A673 (cell line): ENCODE measurements around the gene DSCAM. TPM values are rescaled to one million over a fixed set of nuclear protein-coding genes. Genes with fewer than 3 reads are reported as not detected.

Experiments
- BruUV-seq: library from RNA; stranded (reverse); fragments of 400-500 nt; replicated peaks from 2 replicates; lab custom pipeline; 2021; lab: Mats Ljungman, UMichigan
- CTCF ChIA-PET: fragments of 300-600 bp; sonication (Branson Sonifier 250); formaldehyde crosslinking; loops from one replicate; lab custom pipeline; 2022; ENCODE audit warnings: antibody characterized with exemption; lab: Charles Lee
- POLR2A ChIA-PET: fragments of 300-600 bp; sonication (Branson Sonifier 250); formaldehyde crosslinking; loops from one replicate; lab custom pipeline; 2022; ENCODE audit warnings: antibody characterized with exemption; ENCODE audit not compliant: low non-redundant PET; lab: Charles Lee
- DNase-seq: peaks from one replicate; pipeline ENCODE4 v3.0.0-alpha.2; 2015; ENCODE audit warnings: low spot score
- H3K27ac ChIP-seq: fragments of 200-600 bp; sonication (generic); 2 replicates; pipeline ENCODE4 v1.5.1; 2016; ENCODE audit warnings: mixed run types, low read depth, mild to moderate bottlenecking, mixed read lengths, antibody characterized with exemption, low read length; ENCODE audit not compliant: poor library complexity, severe bottlenecking
- H3K27me3 ChIP-seq: fragments of 200-600 bp; sonication (generic); replicated peaks from 2 replicates; pipeline ENCODE4 v1.6.1; 2017; ENCODE audit warnings: mixed run types, low read depth, mild to moderate bottlenecking, mixed read lengths, antibody characterized with exemption, low read length; ENCODE audit not compliant: insufficient read depth, poor library complexity
- H3K36me3 ChIP-seq: fragments of 200-600 bp; sonication (generic); 2 replicates; pipeline ENCODE4 v1.6.1; 2016; ENCODE audit warnings: mixed run types, mild to moderate bottlenecking, mixed read lengths, antibody characterized with exemption, low read length; ENCODE audit not compliant: insufficient read depth, poor library complexity, severe bottlenecking
- H3K4me1 ChIP-seq: fragments of 200-600 bp; sonication (generic); 2 replicates; pipeline ENCODE4 v1.6.1; 2017; ENCODE audit warnings: mixed run types, mild to moderate bottlenecking, mixed read lengths, antibody characterized with exemption, low read length; ENCODE audit not compliant: insufficient read depth, poor library complexity, severe bottlenecking
- H3K4me3 ChIP-seq: fragments of 200-600 bp; sonication (generic); 2 replicates; pipeline ENCODE4 v1.5.1; 2016; ENCODE audit warnings: low read depth, mixed run types, mild to moderate bottlenecking, mixed read lengths, low read length; ENCODE audit not compliant: poor library complexity, severe bottlenecking
- H3K9me3 ChIP-seq: fragments of 200-600 bp; sonication (generic); 2 replicates; pipeline ENCODE4 v1.6.1; 2016; ENCODE audit warnings: mixed run types, low read depth, mild to moderate bottlenecking, mixed read lengths, antibody characterized with exemption, low read length; ENCODE audit not compliant: poor library complexity, severe bottlenecking
- CTCF ChIP-seq: fragments of 300-800, 200-600 bp; sonication (generic); conservative IDR thresholded peaks from 2 replicates; pipeline ENCODE4 v1.5.1; 2017; ENCODE audit warnings: low read depth, mild to moderate bottlenecking, antibody characterized with exemption, low read length, moderate library complexity, mixed read lengths
- EZH2 ChIP-seq: fragments of 200-600 bp; sonication (generic); IDR thresholded peaks from 2 replicates; pipeline ENCODE4 v1.6.1; 2017; ENCODE audit warnings: borderline replicate concordance, low read depth, mild to moderate bottlenecking, mixed read lengths, antibody characterized with exemption, low read length; ENCODE audit not compliant: poor library complexity, severe bottlenecking
- intact Hi-C: fragments of 100-400 bp; cut with micrococcal nuclease; formaldehyde crosslinking; loops from one replicate; pipeline ENCODE4 v1.10.0; 2022; ENCODE audit not compliant: unreplicated experiment
- total RNA-seq: library from RNA; stranded (reverse); gene quantifications from 2 replicates; pipeline ENCODE4 v1.2.3, GENCODE V29; 2021

The DSCAM gene
- total RNA-seq, 1 experiment from 2014 or later = not detected

- H3K4me1 ChIP-seq = no peaks in the 10 kb centered on the region
- no peak overlapping the region for H3K4me3 ChIP-seq
- BruUV-seq = no TSS peak
- intact Hi-C loops = loop anchor here (5.0 kb wide), 1 partner anchor 245 kb away; no protein-coding TSS in a partner anchor
- H3K36me3 ChIP-seq = no peaks in the 10 kb centered on the region
- no peak overlapping the region for H3K27ac ChIP-seq
- POLR2A ChIA-PET = no interaction called here
- CTCF ChIA-PET = interaction anchor here (1.7 kb wide), 1 partner anchor 243 kb away, joined by 5 read pairs; no protein-coding TSS in a partner anchor
- H3K27me3 ChIP-seq = no peaks in the 10 kb centered on the region
- no peaks in the 10 kb centered on the region for H3K9me3 ChIP-seq
- DNase-seq = no peak
- TF ChIP-seq CTCF (no peak), EZH2 (no peak)
Observed at GRCh38 chr21:40386981-40387747, 459.8 kb downstream of the DSCAM start.

- peak; percentile 25 for DNase-seq
- intact Hi-C loops = loop anchor here (5.0 kb wide), 1 partner anchor 244 kb away; no protein-coding TSS in a partner anchor
- no peak overlapping the region for H3K27ac ChIP-seq
- TF ChIP-seq EZH2 (no peak), CTCF (peak; percentile 63)
- no peaks in the 10 kb centered on the region for H3K36me3 ChIP-seq
- H3K9me3 ChIP-seq = no peaks in the 10 kb centered on the region
- POLR2A ChIA-PET = no interaction called here
- no peak overlapping the region for H3K4me3 ChIP-seq
- no TSS peak for BruUV-seq
- CTCF ChIA-PET = interaction anchor here (0.6 to 1.7 kb wide), 2 partner anchors 16 to 243 kb away, joined by 4 to 5 read pairs; no protein-coding TSS in a partner anchor
- H3K4me1 ChIP-seq = no peaks in the 10 kb centered on the region
- H3K27me3 ChIP-seq = no peaks in the 10 kb centered on the region
Observed at GRCh38 chr21:40386294-40386911, 460.6 kb downstream of the DSCAM start.

- BruUV-seq = no TSS peak
- CTCF ChIA-PET = interaction anchor here (0.6 to 1.7 kb wide), 2 partner anchors 16 to 242 kb away, joined by 4 to 5 read pairs; no protein-coding TSS in a partner anchor
- Histone ChIP-seq H3K4me3 (no peak overlapping the region), H3K9me3 (no peaks in the 10 kb centered on the region), H3K27ac (no peak overlapping the region), H3K36me3 (no peaks in the 10 kb centered on the region), H3K4me1 (no peaks in the 10 kb centered on the region), H3K27me3 (no peaks in the 10 kb centered on the region)
- TF ChIP-seq CTCF (no peak), EZH2 (no peak)
- POLR2A ChIA-PET = no interaction called here
- intact Hi-C loops = loop anchor here (5.0 kb wide), 1 partner anchor 244 kb away; no protein-coding TSS in a partner anchor
- DNase-seq = no peak
Observed at GRCh38 chr21:40385883-40386282, 461.1 kb downstream of the DSCAM start.
